ENCODE measurements around the gene SPATA17.

GRCh38 chr1:217875229-217875628 lies 244.1 kb downstream of the SPATA17 start:
- TF ChIP-seq, protein P1, sequence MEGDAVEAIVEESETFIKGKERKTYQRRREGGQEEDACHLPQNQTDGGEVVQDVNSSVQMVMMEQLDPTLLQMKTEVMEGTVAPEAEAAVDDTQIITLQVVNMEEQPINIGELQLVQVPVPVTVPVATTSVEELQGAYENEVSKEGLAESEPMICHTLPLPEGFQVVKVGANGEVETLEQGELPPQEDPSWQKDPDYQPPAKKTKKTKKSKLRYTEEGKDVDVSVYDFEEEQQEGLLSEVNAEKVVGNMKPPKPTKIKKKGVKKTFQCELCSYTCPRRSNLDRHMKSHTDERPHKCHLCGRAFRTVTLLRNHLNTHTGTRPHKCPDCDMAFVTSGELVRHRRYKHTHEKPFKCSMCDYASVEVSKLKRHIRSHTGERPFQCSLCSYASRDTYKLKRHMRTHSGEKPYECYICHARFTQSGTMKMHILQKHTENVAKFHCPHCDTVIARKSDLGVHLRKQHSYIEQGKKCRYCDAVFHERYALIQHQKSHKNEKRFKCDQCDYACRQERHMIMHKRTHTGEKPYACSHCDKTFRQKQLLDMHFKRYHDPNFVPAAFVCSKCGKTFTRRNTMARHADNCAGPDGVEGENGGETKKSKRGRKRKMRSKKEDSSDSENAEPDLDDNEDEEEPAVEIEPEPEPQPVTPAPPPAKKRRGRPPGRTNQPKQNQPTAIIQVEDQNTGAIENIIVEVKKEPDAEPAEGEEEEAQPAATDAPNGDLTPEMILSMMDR (IDR thresholded peaks at IDR 0.05; ENCODE audit: control extremely low read depth in 1 of 3, insufficient read depth in 1 of 3, low read depth in 1 of 3, low read length in 3 of 3) = no peak
- no peak for TF ChIP-seq POLR2A (IDR thresholded peaks at IDR 0.05; ENCODE audit: control extremely low read depth in 1 of 2, low read depth in 2 of 2, low read length in 2 of 2)
- no peak for TF ChIP-seq CEBPB (IDR thresholded peaks at IDR 0.05; ENCODE audit: low read depth, low read length)
- no peak for TF ChIP-seq SUZ12 (IDR thresholded peaks at IDR 0.05; ENCODE audit: low read length)
- TF ChIP-seq ZNF274 (IDR thresholded peaks at IDR 0.05; ENCODE audit: borderline replicate concordance, extremely low read depth, low read length) = no peak
- no peak for TF ChIP-seq JUND (IDR thresholded peaks at IDR 0.05; ENCODE audit: low read length)
- no peak for TF ChIP-seq MAX (IDR thresholded peaks at IDR 0.05)

Measured in H1 (cell line).